GM15510 (cell line): ENCODE data around the gene PRSS48.

Experiments
- POLR2A ChIP-seq: IDR thresholded peaks from 3 replicates; pipeline ENCODE4 v1.6.1; 2011; ENCODE audit warnings: borderline replicate concordance; ENCODE audit not compliant: insufficient read length; ENCODE audit errors: extremely low read depth

PRSS48 gene

GRCh38 chr4:151325111-151325948, 48.4 kb downstream of the PRSS48 start, which contains the start of gene SH3D19:
Gene SH3D19 (minus strand): TSS chr4:151325605. CDS start chr4:151325352, 253 bp downstream.
- TF ChIP-seq POLR2A = no peak

- TF ChIP-seq POLR2A = no peak
These were observed 48.9 kb downstream of the PRSS48 start for GRCh38 chr4:151325949-151326246.

GRCh38 chr4:151329217-151330007, 52.5 kb downstream of the PRSS48 start:
- TF ChIP-seq POLR2A = no peak

- no peak for TF ChIP-seq POLR2A
These were observed 54.5 kb downstream of the PRSS48 start for GRCh38 chr4:151331276-151332042.

- TF ChIP-seq POLR2A = no peak
These were observed 62.5 kb downstream of the PRSS48 start for GRCh38 chr4:151339467-151339866.

GRCh38 chr4:151340751-151341385, 63.9 kb downstream of the PRSS48 start:
- no peak for TF ChIP-seq POLR2A
